ENCODE measurements around the gene MGAT5.
A peak's percentile ranks its signal among the peaks of the same experiment; 100 is the strongest.

MGAT5 gene

DNA sequence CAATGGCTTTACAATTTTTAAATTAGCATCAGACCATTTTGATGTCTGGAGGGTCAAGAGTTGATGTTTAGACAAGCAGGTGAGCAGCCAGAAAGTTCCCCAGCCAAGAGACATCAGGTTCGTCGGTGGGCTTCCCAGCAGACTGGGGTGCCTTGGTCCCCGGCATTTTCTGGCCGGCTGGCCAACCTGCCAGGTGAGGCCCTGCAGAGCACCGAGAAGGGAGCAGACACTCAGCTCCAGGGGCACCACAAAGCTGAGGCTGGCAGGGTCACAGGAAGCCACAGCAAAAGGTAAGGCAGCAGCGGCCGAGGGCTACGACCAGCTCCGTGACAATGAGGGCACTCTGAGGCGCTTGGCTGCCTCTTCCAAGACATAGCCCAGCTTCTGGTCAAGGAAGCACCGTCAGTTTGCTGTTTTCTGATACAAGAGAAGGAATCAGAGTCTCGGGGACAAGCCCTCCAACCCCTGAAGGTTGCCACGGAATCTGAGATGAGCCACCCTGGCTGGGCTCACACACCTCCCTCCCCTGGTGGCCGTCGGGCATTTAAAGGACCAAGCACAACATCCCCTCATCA lies 229.0 kb downstream of the MGAT5 start:
- DNase-seq = no peak

DNA sequence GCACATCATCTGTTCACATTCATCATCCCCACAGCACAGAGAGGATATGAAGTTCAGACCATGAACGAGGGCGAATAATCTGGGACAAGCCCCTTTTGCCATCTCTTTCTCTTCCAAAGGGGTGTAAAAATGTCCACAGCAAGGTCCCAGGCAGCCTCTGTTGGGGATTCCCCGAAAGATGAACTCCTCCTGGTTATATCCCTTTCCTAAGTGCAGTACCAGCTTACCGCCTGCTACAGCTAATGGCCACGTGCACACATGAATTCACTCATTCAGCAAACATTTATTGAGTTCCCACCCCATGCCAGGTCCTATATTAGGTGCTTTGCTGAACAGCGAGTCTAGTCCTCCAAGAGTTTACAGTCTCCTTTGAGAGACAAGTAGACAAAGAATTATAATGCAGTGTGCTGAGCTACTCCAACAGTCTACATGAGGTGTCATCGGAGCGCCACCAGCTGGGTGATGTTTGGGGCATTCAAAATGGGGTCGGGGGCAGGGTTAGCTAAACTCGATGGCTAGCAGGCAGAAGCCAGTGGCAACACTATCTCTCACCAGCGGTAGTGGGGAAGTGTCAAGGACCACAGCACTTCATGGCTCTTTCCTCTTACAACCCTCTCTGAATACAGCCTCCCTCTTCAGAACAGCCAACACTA lies 236.0 kb downstream of the MGAT5 start:
- peak; percentile 15 for DNase-seq

DNA sequence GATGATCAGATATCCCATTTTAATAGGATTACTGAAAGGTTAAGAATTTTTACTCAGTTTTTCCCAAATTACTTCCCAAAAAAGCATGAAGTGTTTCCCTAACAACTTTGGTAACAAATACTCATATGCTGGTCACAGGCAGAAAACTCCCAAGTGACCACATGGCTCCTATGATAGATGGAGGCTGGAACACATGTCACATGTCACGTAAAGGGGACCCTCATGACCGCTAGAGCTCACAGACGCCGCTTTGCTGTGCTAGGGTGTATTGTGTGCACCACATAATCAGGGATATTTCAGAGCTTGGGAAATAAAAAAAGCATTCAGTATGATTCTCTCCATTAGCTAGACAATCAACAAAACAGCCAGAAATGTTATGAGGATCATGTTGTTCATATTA lies 236.7 kb downstream of the MGAT5 start:
- no peak for DNase-seq

DNA sequence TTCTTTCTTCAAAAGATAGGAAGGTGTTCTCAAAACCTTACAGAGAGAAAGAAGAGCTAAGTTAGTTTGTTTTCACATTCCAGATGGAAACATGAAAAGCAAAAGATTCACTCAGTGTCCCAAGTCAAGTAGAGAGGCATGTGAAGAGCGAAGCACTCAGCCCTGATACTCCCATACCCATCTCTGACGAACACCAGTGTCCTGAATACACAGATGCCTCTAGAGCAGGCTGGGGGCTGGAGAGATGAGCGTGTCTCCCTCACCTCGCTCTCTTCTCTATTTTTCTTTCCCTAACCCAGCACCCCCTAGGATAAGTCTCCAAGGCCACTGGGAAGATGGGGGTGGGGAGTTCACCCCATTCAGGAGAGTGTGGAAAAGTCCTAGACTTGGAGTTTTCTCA lies 237.2 kb downstream of the MGAT5 start:
- no peak for DNase-seq

DNA sequence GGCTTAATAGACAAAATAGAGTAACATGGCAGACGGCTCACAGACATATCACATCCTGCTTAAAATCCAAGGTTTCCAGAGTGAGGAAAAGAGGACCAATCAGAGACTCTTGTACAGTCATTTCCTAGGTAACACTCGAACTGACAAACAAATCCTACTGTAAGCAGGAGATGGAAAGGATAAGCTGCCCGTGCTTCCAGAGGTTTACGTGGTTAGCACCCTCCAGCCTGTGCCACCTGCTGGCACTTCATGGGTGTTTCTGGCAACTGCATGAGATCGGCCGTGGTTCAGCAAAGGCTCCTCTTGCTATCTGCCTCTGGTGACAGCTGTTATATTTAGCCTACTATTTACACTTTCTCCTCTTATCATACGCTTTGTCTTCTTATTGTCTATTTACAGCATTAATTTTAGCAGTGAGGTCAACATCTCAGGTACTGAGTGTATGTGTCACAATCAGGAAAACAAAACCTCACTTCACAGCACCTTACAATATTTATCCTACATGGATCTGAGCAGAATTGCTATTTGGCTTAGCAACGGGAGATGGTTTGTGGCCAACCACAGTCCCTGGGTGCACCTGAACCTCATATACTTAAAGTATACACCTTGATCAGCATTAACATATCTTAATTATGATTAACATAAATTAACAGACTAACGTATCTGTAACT lies 238.0 kb downstream of the MGAT5 start:
- peak; percentile 40 for DNase-seq

DNA sequence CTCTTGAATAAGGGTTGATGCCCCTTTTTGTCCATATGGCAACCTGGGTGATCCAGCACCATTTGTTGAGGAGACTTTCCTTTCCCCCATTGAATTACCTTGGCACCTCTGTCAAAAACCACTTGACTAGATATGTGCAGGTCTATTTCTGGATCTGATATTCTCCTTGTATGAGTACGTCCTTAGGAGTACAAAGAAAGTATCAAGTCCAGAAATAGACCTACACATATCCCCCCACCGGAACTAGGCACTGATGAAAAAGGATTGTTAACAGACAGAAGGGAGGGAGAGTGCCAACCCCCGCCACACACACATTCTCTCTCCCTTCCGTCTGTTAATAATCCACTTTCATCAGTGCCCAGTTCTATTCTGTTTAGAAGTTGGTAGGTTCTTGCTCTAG lies 239.9 kb downstream of the MGAT5 start:
- no peak for DNase-seq

DNA sequence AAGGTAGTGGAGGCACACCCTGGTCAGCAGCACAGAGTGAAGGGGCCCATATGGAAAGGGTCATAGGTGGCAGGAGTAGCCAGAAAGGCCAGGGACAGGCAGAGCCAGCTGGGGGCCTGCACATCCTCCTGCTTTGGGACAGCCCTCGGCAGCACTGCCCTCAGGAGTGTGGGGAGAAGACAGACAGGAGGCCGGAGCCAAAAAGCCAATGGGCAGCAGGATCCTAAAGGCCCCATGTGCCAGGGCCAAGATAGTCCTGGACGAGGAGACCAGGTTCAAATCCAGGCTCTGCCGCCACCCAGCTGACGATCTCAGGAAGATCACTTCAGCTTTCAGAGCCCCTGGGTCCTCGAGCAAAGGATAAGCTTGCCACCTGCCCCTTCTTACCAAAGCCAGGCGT lies 244.8 kb downstream of the MGAT5 start:
- DNase-seq = no peak

DNA sequence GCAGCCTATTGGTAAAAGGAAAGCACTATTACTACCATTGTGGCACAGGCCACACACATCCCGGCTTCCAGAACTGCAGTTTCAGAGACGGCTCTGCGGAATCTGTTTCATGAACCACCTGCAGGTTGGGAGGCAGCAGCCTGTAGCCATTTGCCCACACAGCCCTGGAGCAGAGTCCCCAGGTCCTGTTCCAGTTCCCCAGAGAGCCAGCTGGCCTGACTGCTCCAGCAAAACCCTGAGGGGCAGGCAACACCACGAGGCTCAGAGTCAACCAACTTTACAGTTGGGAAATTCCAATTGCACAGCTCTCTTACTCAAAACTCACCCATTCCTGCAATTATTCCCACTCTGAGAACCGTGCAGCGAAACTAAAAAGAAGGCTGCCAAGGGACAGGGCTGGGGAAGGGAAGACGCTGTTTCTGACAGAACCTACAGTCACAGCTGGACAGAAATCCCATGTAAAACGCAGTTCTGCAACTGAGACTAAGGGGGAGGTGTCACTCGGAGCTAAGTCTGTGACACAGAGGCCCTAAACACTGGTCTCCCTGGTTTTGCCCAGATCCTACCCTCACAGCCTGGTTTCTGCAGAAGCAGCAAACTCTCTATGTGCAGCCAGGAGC lies 245.5 kb downstream of the MGAT5 start:
- no peak for DNase-seq

DNA sequence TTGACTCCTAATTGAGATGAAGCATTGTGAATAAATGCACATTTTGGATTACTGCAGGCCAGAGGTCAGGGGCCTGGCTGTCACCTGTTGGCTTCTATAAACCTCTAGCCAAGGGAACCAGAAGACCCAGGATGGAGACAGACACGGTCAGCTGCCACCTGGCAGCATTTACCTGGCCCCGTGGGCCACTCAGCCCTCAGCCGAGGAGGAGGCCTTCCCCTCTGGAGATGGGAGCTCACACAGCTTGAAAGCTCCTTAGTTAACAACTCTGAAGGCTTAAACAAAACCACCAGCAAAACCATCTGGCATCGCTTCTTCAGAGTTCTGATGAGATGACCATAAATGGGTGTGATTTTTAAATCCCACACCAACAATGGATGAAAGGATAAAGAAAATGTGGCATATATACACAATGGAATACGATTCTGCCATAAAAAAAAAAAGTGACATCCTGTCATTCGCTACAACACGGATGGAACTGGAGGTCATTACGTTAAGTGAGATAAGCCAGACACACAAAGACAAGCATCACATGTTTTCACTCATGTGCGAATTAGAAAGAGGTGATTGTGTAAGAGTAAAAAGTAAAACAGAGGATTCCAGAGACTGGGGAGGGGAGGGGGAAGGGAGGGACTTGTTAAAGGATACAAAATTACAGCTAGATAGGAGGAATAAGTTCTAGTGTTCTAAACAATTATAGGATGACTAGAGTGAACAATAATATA lies 246.5 kb downstream of the MGAT5 start:
- DNase-seq = no peak

DNA sequence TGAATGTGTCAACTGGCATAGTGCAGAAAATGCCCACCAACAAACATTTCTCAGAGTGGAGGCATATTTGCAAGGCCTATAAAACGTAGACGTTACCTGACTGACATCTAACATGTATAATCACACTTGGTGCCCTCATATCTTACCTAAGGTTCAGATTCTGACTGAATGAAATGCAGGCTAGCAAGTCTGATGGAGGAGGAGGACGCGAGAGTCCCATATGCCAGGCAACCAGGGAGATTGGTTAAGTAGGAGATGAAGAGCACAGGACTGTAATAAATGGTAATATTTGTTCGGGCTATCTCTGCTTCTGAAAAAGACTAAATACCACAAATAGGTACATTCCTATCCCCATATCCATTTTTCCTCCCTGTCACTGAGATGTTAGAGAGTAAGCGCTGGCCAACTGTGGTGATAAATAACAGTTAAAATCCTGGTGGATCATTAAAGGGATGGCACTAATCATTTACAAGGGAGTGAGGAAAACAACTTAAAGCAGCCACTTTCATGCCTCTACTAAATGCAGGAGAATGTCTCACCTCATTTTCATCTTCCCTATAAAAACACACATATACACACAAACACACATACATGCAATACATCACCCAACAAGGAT lies 247.7 kb downstream of the MGAT5 start:
- DNase-seq = no peak

DNA sequence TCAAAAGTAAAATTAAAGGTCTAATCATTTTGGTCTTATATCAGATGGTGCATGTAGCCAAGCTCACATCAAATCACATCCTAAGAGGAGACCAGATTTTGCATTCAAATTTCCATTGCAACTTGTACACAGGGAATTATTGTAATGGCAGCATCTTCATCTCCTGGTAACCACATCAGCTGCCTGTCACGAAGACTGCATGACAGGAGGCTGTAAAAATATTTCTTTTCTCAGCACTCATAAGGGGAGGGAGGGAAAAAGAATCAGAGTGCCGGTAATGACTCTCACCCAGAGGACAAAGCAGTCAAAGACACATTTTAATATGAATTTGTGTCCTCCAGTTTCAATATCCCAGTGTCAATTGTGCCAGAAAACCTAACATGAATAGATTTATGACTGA lies 248.2 kb downstream of the MGAT5 start:
- DNase-seq = no peak

Measured in hematopoietic multipotent progenitor cell treated with erythropoietin and hydrocortisone succinate and interleukin-3 and kit ligand, for 4 days (in vitro differentiated cells).